ENCODE results near the gene NAE1.

DNA sequence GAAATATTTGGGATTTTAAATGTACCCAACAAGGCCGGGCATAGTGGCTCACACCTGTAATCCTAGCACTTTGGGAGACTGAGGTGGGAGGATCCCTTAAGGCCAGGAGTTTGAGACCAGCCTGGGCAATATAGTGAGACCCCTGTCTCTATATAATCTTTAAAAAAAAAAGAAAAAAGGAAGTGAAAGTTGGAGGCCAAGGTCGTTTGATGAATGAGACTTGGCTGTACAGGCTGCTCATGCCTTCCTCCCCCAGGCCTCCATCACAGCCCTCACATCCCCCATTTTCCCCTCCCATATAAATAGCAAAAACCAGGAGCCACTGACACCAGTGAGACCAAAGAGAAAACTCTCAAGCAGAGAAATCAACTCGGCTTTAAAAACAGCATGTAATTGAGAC, 10.1 kb upstream of the NAE1 start:
- TF ChIP-seq, protein P1, sequence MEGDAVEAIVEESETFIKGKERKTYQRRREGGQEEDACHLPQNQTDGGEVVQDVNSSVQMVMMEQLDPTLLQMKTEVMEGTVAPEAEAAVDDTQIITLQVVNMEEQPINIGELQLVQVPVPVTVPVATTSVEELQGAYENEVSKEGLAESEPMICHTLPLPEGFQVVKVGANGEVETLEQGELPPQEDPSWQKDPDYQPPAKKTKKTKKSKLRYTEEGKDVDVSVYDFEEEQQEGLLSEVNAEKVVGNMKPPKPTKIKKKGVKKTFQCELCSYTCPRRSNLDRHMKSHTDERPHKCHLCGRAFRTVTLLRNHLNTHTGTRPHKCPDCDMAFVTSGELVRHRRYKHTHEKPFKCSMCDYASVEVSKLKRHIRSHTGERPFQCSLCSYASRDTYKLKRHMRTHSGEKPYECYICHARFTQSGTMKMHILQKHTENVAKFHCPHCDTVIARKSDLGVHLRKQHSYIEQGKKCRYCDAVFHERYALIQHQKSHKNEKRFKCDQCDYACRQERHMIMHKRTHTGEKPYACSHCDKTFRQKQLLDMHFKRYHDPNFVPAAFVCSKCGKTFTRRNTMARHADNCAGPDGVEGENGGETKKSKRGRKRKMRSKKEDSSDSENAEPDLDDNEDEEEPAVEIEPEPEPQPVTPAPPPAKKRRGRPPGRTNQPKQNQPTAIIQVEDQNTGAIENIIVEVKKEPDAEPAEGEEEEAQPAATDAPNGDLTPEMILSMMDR (IDR thresholded peaks at IDR 0.05; ENCODE audit: borderline replicate concordance, extremely low read depth, low read length, poor library complexity, severe bottlenecking) = no peak
- no peak for TF ChIP-seq EZH2 (IDR thresholded peaks at IDR 0.05; ENCODE audit: borderline replicate concordance, low read depth, low read length, severe bottlenecking)
